Measurements from ENCODE around the gene QRICH1.

GRCh38 chr3:49034650-49035049 lies 59.2 kb downstream of the QRICH1 start:
- TF ChIP-seq CTCF (conservative IDR thresholded peaks at IDR 0.05; ENCODE audit: low read length) (no peak), EZH2phosphoT487 (IDR thresholded peaks at IDR 0.05; ENCODE audit: borderline replicate concordance, low read depth, low read length) (no peak)
